NCI-H510A (cell line): ENCODE results near the gene MPRIP.
A peak's percentile ranks its signal among the peaks of the same experiment; 100 is the strongest.
"Not testable (repeated sequence)": the region's sequence is repeated elsewhere in the genome, so short reads cannot be mapped to it uniquely, and the experiment has no call there.

Experiments used
- DNase-seq: peaks from one replicate; lab custom pipeline; 2025; lab: John Stamatoyannopoulos, UW

MPRIP gene

DNA sequence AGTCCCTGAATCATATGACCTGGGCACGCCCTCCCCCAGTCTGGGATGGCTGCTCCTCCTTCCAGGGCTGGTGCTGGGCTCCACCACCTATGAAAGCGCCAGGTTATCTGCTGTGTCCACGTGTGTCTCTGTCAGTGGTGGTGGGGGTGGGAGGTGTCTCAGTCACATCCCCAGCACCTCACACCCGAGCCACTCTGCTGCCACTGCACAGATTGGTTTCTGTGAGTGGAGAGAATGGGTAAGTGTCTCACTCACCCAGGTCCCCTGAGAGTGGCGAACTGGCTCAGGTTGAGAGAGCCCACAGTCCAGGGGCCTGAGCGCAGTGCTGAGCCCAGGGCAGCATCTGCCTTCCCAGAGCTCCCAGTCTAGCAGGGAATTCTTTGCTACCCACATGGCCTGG lies 84.9 kb downstream of the MPRIP start:
- DNase-seq, result no peak

DNA sequence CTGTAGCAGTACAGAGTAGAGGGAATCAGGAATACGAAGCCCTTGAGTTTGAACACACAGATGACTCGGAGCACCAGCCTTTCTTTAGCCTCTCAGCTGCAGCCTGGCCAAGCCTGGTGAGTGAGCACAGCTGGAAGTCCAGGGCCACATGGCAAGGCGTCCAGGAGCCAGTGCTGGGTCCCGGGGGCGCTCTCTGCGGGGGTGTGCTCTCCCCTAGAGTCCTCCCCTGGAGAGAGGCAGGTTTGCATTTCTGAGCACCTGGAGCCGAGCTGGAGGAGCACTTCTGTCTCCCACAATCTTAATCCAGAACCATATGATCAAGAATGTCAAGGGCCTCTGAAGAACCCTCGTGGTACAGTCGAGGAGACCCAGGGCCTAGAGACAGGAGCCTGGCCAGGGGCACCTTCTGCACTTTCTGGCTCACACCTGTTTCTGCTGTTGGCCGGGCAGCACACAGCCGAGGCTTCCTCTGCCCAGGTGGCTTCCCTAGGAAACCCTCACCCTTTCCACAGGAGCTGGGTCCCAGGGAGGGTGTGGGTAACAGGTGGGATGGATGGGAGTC lies 85.6 kb downstream of the MPRIP start:
- no peak for DNase-seq

DNA sequence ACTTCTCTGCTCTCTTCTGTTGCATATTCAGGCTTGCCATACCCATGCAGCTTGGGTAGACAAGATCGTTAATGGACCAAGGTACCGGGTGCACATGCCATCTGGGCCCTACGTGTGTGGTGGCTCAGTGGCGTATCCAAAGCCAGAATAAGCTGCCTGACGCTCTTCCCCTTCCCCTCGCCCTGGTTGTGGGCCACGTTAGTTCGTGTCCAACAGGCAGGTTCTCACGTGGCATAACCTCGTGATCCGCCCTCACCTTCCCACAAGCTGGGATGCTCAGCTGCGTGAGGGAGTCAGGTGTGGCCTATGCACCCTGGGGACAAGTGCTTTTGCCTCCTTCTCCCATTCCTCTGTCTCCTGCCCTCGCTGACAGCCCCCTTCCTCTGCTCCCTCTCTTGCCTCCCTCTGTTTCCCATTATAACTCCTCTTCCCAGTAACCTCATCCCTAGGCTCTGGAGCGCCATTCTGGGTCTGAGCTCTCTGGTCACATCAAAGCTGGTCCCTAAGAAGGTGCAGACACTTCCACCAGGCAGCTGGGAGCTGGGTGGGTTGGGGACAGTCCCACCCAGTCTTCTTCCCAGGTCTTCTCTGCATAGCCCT lies 86.3 kb downstream of the MPRIP start:
- DNase-seq, result no peak

GRCh38 chr17:17129466-17129865 lies 87.2 kb downstream of the MPRIP start:
- DNase-seq, result peak; percentile 72

DNA sequence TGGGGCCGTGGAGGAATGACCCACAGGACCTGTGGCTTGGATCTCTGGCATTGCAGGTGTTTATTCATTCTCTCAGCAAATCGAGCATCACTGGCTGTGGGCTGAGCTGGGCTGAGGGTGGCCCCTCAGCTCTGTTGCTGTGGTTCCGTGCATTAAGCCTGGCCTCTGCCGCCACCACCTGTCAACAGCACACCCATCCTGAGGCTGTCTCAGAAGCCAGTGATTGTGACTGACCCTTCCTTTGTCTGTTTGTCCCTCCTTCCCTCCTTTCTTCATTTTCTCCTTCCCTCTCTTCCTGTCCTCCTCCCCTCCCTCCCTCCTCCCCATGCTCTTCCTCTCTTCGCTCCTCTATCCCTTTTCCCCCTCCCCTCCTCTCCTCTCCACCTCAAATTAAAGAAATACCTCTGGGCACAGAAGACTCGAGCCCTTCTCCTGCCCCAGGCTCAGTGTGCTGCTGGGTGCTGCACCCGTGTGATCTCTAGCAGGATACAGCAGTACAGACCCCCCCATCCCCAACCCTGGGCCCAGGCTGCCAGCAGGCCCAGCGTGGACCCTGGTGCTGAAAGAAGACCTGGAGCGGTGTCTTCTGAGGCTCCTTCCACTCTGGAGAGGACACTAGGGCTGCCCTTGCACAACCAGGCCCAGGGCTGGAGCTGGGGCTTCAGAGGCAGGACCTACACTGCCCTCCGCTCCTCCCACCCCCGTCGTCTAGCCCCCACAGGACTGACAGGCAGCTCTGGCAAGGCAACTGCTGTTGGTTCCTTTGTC lies 88.0 kb downstream of the MPRIP start:
- DNase-seq, result no peak

- DNase-seq, result no peak
Measured at GRCh38 chr17:17131839-17132238, 89.6 kb downstream of the MPRIP start.

DNA sequence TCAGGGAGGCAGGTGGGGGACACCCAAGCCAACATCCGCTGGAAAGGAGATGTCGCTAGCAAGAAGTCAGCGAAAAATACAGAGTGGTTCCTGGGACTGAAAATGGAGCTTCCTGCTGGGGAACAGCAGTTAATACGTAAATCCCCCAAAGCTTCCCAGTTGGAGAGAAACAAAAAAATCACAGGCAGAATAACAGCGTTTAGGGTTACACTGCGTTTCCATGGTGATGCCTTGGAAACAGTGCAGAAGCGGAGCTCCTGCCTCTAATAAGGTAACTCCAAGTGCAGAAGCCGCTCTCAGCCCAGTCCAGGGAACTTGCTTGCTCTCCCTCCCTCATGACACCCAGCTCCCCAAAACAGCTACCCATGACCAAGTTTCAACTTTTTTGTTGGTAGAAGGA lies 90.5 kb downstream of the MPRIP start:
- no peak for DNase-seq

DNA sequence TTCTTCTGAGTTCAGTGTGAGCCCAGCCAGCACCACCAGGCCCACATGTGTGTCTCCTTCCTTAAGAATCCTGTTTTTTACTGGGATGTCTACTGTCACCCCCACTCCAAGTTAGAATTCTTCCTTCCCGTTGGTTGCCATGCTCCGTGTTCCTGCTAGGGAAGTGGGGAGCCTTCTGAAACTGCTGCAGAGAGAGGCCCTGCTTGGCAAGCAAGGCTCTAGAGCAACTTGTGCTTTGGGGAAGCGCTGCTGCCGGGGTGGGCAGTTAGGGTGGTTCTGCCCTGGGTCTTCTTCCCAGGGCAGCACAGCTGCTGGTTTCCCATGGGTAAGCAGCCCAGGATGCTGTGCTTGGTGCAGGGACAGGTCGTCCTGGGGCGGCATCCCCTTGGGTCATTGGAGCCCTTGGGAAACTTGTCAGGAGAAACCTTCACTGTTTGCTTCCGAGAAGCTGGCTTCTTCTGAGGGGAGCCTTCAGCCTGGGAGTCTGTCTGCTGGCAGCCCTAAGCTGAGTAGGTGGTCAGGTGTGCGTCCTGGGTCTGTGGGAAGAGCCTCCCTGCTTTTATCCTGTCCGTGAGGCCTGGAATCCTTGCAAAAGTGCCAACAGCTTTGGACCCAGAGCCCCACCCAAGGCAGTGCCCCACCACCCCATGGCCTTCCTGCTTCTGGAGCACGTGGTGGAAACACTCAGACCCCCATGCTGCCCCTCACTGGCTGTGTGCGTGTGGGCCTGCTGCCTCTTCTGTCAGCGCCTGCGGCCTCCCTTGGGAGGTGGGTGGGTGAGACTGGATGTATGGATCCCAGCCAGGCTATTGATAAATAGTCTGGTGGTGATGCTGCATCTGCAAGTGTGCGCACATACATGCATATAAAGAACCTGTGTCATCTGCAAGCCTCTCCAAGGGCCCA lies 92.0 kb downstream of the MPRIP start:
- DNase-seq, result no peak

- DNase-seq, result no peak
Measured at GRCh38 chr17:17134957-17135333, 92.7 kb downstream of the MPRIP start.

- not testable (repeated sequence) for DNase-seq
Measured at GRCh38 chr17:17136221-17136620, 94.0 kb downstream of the MPRIP start.

- no peak for DNase-seq
Measured at GRCh38 chr17:17137731-17138585, 95.7 kb downstream of the MPRIP start.

- DNase-seq, result peak; percentile 89
Measured at GRCh38 chr17:17139972-17140589, 97.8 kb downstream of the MPRIP start.

GRCh38 chr17:17140590-17140980 lies 98.3 kb downstream of the MPRIP start:
- DNase-seq, result no peak

- DNase-seq, result no peak
Measured at GRCh38 chr17:17141279-17141678, 99.0 kb downstream of the MPRIP start.

GRCh38 chr17:17141860-17142552 lies 99.7 kb downstream of the MPRIP start:
- no peak for DNase-seq

GRCh38 chr17:17142556-17142955 lies 100.3 kb downstream of the MPRIP start:
- DNase-seq, result no peak

DNA sequence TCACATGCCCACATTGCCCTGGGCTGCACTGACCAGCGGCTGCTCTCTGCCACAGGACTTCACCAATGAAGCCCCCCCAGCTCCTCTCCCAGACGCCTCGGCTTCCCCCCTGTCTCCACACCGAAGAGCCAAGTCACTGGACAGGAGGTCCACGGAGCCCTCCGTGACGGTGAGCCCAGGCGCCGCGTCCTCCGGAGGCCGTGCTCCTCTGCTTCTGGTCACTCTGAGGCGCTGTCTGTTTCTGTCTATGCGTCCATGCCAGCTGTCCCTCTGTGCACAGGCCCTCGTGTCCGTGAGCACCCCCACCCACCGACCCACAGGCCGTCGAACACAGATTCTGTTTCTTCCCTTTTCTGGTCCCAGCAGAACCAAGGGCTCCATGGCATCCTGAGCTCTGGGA lies 101.2 kb downstream of the MPRIP start:
- DNase-seq, result no peak

GRCh38 chr17:17144061-17144460 lies 101.8 kb downstream of the MPRIP start:
- DNase-seq, result no peak

- no peak for DNase-seq
Measured at GRCh38 chr17:17144916-17145665, 102.8 kb downstream of the MPRIP start.
